Measurements from ENCODE around the gene PTPN18. TPM values are rescaled to one million over a fixed set of nuclear protein-coding genes. Genes with fewer than 3 reads are reported as not detected.
A peak's percentile ranks its signal among the peaks of the same experiment; 100 is the strongest.
"Not testable (repeated sequence)": the region's sequence is repeated elsewhere in the genome, so short reads cannot be mapped to it uniquely, and the experiment has no call there.

Gene PTPN18
- total RNA-seq, 3 donors from 2014 or later (not counting 1 experiment from before 2014, with no cell fraction given), result 189 to 194 (median 192) TPM

- no peaks in the 10 kb centered on the region for H3K36me3 Mint-ChIP-seq
Observed at GRCh38 chr2:130328710-130329109, 27.1 kb upstream of the PTPN18 start.

GRCh38 chr2:130332271-130333073 is 23.4 kb upstream of the PTPN18 start:
- Histone ChIP-seq H3K4me1 (ENCODE audit: control insufficient read depth, insufficient read depth, low read length) (peaks cover 4% of the 10 kb centered on the region), H3K27ac (ENCODE audit: low read length) (no peak overlapping the region), H3K4me3 (ENCODE audit: low read length) (no peak overlapping the region), H3K27me3 (ENCODE audit: control insufficient read depth, insufficient read depth, low read length) (peaks cover 8% of the 10 kb centered on the region), H3K36me3 (ENCODE audit: control insufficient read depth, insufficient read depth, low read length) (no peaks in the 10 kb centered on the region), H3K9me3 (ENCODE audit: control insufficient read depth, insufficient read depth, low read length) (no peaks in the 10 kb centered on the region)
- peak; percentile 64 to 80 for DNase-seq
- whole genome bisulfite sequencing (ENCODE audit: insufficient coverage), result 30% methylated on average over 29 of the region's 29 CpGs
- no peak overlapping the region for H3K27ac Mint-ChIP-seq
- H3K27me3 Mint-ChIP-seq (ENCODE audit: low read depth in 2 of 2), result peaks cover 30 to 46% of the 10 kb centered on the region in 2 donors
- intact Hi-C loops (cut with micrococcal nuclease), result loop anchor here (10.0 kb wide), 1 partner anchor 1598 kb away; no protein-coding TSS in a partner anchor
- no peak overlapping the region for H3K4me3 Mint-ChIP-seq
- peak; percentile 91 to 99 (median 97) for ATAC-seq
- TF ChIP-seq CTCF (IDR thresholded peaks at IDR 0.05), result peak; percentile 93
- H3K36me3 Mint-ChIP-seq, result no peaks in the 10 kb centered on the region
- H3K4me1 Mint-ChIP-seq, result peaks cover 4 to 6% of the 10 kb centered on the region in 2 donors
- no peaks in the 10 kb centered on the region for H3K9me3 Mint-ChIP-seq

More at GRCh38 chr2:130328710-130329109, 27.1 kb upstream of the PTPN18 start:
- Mint-ChIP-seq H3K9me3 (no peaks in the 10 kb centered on the region), H3K4me3 (no peak overlapping the region), H3K27ac (no peak overlapping the region), H3K4me1 (peaks cover 4 to 6% of the 10 kb centered on the region in 2 donors), H3K27me3 (ENCODE audit: low read depth in 2 of 2) (peaks cover 45 to 57% of the 10 kb centered on the region in 2 donors)
- Histone ChIP-seq H3K4me3 (ENCODE audit: low read length) (no peak overlapping the region), H3K36me3 (ENCODE audit: control insufficient read depth, insufficient read depth, low read length) (no peaks in the 10 kb centered on the region), H3K9me3 (ENCODE audit: control insufficient read depth, insufficient read depth, low read length) (no peaks in the 10 kb centered on the region), H3K27ac (ENCODE audit: low read length) (no peak overlapping the region), H3K4me1 (ENCODE audit: control insufficient read depth, insufficient read depth, low read length) (peaks cover 4% of the 10 kb centered on the region), H3K27me3 (ENCODE audit: control insufficient read depth, insufficient read depth, low read length) (peaks cover 12% of the 10 kb centered on the region)
- intact Hi-C loops (cut with micrococcal nuclease), result no loop called here
- DNase-seq (no peak), ATAC-seq (no peak)
- TF ChIP-seq CTCF (IDR thresholded peaks at IDR 0.05), result no peak
- WGBS (ENCODE audit: insufficient coverage), result 57% methylated on average over 2 of the region's 2 CpGs

GRCh38 chr2:130333253-130333652 is 22.6 kb upstream of the PTPN18 start:
- not testable (repeated sequence) for H3K4me1 Mint-ChIP-seq

GRCh38 chr2:130334026-130334425 is 21.8 kb upstream of the PTPN18 start:
- intact Hi-C loops (cut with micrococcal nuclease), result loop anchor here (10.0 kb wide), 1 partner anchor 1599 kb away; no protein-coding TSS in a partner anchor
- Mint-ChIP-seq H3K36me3 (peaks cover 6% of the 10 kb centered on the region), H3K9me3 (no peaks in the 10 kb centered on the region), H3K4me3 (no peak overlapping the region), H3K27ac (no peak overlapping the region), H3K27me3 (ENCODE audit: low read depth in 2 of 2) (peaks cover 19 to 36% of the 10 kb centered on the region in 2 donors), H3K4me1 (peaks cover 4 to 6% of the 10 kb centered on the region in 2 donors)
- 90% methylated on average over 6 of the region's 6 CpGs for WGBS (ENCODE audit: insufficient coverage)
- H3K4me3 ChIP-seq (ENCODE audit: low read length), result no peak overlapping the region
- no peak for DNase-seq
- H3K27me3 ChIP-seq (ENCODE audit: control insufficient read depth, insufficient read depth, low read length), result peaks cover 8% of the 10 kb centered on the region
- H3K4me1 ChIP-seq (ENCODE audit: control insufficient read depth, insufficient read depth, low read length), result peaks cover 4% of the 10 kb centered on the region
- ATAC-seq, result no peak
- peaks cover 13% of the 10 kb centered on the region for H3K36me3 ChIP-seq (ENCODE audit: control insufficient read depth, insufficient read depth, low read length)
- no peak for TF ChIP-seq CTCF (IDR thresholded peaks at IDR 0.05)
- no peak overlapping the region for H3K27ac ChIP-seq (ENCODE audit: low read length)
- H3K9me3 ChIP-seq (ENCODE audit: control insufficient read depth, insufficient read depth, low read length), result no peaks in the 10 kb centered on the region

More at GRCh38 chr2:130333253-130333652, 22.6 kb upstream of the PTPN18 start:
- H3K27me3 ChIP-seq (ENCODE audit: control insufficient read depth, insufficient read depth, low read length); H3K9me3 Mint-ChIP-seq; DNase-seq; H3K4me3 ChIP-seq (ENCODE audit: low read length); ATAC-seq; H3K27ac ChIP-seq (ENCODE audit: low read length); H3K4me3 Mint-ChIP-seq; H3K9me3 ChIP-seq (ENCODE audit: control insufficient read depth, insufficient read depth, low read length); H3K36me3 ChIP-seq (ENCODE audit: control insufficient read depth, insufficient read depth, low read length); H3K4me1 ChIP-seq (ENCODE audit: control insufficient read depth, insufficient read depth, low read length); H3K27ac Mint-ChIP-seq; H3K36me3 Mint-ChIP-seq: not testable (repeated sequence)
- peaks cover 26 to 44% of the 10 kb centered on the region in 2 donors for H3K27me3 Mint-ChIP-seq (ENCODE audit: low read depth in 2 of 2)
- intact Hi-C loops (cut with micrococcal nuclease), result loop anchor here (10.0 kb wide), 1 partner anchor 1598 kb away; no protein-coding TSS in a partner anchor
- 93% methylated on average over 8 of the region's 8 CpGs for WGBS (ENCODE audit: insufficient coverage)

All from natural killer cell (primary cell).